SU-DHL-6 (cell line): ENCODE data around the gene TLCD2.
A peak's percentile ranks its signal among the peaks of the same experiment; 100 is the strongest.

ENCODE experiments used
- H2AFZ ChIP-seq: fragments of 200-600 bp; sonication (generic); 2 replicates; pipeline ENCODE4 v1.6.1; 2014; ENCODE audit warnings: low read depth, mild to moderate bottlenecking, moderate library complexity, mixed read lengths, antibody characterized with exemption, low read length; ENCODE audit not compliant: severe bottlenecking
- H3F3A ChIP-seq: fragments of 200-600 bp; shearing (Covaris generic); 2 replicates; pipeline ENCODE4 v1.6.0; 2016; ENCODE audit warnings: antibody characterized with exemption, mild to moderate bottlenecking; ENCODE audit not compliant: insufficient read depth
- H3K27ac ChIP-seq: fragments of 200-600 bp; sonication (generic); 2 replicates; pipeline ENCODE4 v1.5.1; 2016; ENCODE audit warnings: low read depth, mild to moderate bottlenecking, low read length, moderate library complexity, mixed read lengths
- H3K27me3 ChIP-seq: fragments of 200-600 bp; sonication (generic), shearing (Covaris generic); 2 replicates; pipeline ENCODE4 v1.6.0; 2014; ENCODE audit warnings: mild to moderate bottlenecking, low read length
- H3K36me3 ChIP-seq: fragments of 200-600 bp; sonication (generic); 2 replicates; pipeline ENCODE4 v1.6.1; 2014; ENCODE audit warnings: mild to moderate bottlenecking, low read length, mixed read lengths
- H3K4me2 ChIP-seq: fragments of 300-600, 200-600 bp; shearing (Covaris generic), sonication (generic); 2 replicates; pipeline ENCODE4 v1.6.0; 2014; ENCODE audit warnings: low read length, low read depth, mild to moderate bottlenecking; ENCODE audit not compliant: poor library complexity, severe bottlenecking
- H3K4me3 ChIP-seq: fragments of 200-600 bp; sonication (generic); 2 replicates; pipeline ENCODE4 v1.5.1; 2014; ENCODE audit warnings: antibody characterized with exemption, low read length, mild to moderate bottlenecking, mixed read lengths; ENCODE audit not compliant: insufficient read depth, poor library complexity, severe bottlenecking
- H3K79me2 ChIP-seq: fragments of 200-600 bp; sonication (generic); 2 replicates; pipeline ENCODE4 v1.6.1; 2014; ENCODE audit warnings: mild to moderate bottlenecking, low read length, moderate library complexity; ENCODE audit not compliant: insufficient read depth
- H3K9ac ChIP-seq: fragments of 200-600 bp; sonication (generic); 2 replicates; pipeline ENCODE4 v1.7.0; 2014; ENCODE audit warnings: mild to moderate bottlenecking, low read length
- H3K9me2 ChIP-seq: fragments of 200-600 bp; sonication (generic); replicated peaks from 2 replicates; pipeline ENCODE4 v1.6.1; 2014; ENCODE audit warnings: low read length; ENCODE audit not compliant: insufficient read depth
- H3K9me3 ChIP-seq: fragments of 200-600 bp; sonication (generic); 2 replicates; pipeline ENCODE4 v1.6.1; 2014; ENCODE audit warnings: low read length, mixed read lengths; ENCODE audit not compliant: insufficient read depth
- H4K20me1 ChIP-seq: fragments of 200-600 bp; sonication (generic); 2 replicates; pipeline ENCODE4 v1.6.1; 2014; ENCODE audit warnings: low read depth, mild to moderate bottlenecking, antibody characterized with exemption, low read length, moderate library complexity, mixed read lengths
- CTCF ChIP-seq: fragments of 200-600 bp; sonication (generic); IDR thresholded peaks from one replicate; pipeline ENCODE4 v1.5.1; 2017; ENCODE audit warnings: antibody characterized with exemption, mild to moderate bottlenecking, low read length, moderate library complexity; ENCODE audit not compliant: insufficient read depth, poor library complexity, severe bottlenecking
- EZH2phosphoT487 ChIP-seq: fragments of 200-600 bp; sonication (generic), shearing (Covaris generic); conservative IDR thresholded peaks from 2 replicates; pipeline ENCODE4 v1.6.1; 2018; ENCODE audit warnings: mild to moderate bottlenecking, antibody characterized with exemption, low read length, moderate library complexity, mixed read lengths

Gene TLCD2

GRCh38 chr17:1684378-1685189 is 25.6 kb downstream of the TLCD2 start, which contains the start of gene PRPF8:
TSS of gene PRPF8 (minus strand) at chr17:1684867. CDS start at chr17:1684571, 296 bp downstream.
- peaks cover 7% of the 10 kb centered on the region; the same call in 1 of the 2 replicates for H4K20me1 ChIP-seq
- no peaks in the 10 kb centered on the region for H3F3A ChIP-seq
- peak within 1 kb of the TSS; percentile 81 for H3K4me2 ChIP-seq
- no peaks in the 10 kb centered on the region for H3K9me2 ChIP-seq
- H3K9me3 ChIP-seq = no peaks in the 10 kb centered on the region
- H3K9ac ChIP-seq = peak within 1 kb of the TSS; percentile 91
- peak within 1 kb of the TSS; percentile 43 for H3K27ac ChIP-seq
- peaks cover 30% of the 10 kb centered on the region for H3K79me2 ChIP-seq
- TF ChIP-seq CTCF = no peak
- TF ChIP-seq EZH2phosphoT487 = no peak
- H3K4me3 ChIP-seq = peak within 1 kb of the TSS; percentile 90
- peak within 1 kb of the TSS; percentile 71 for H2AFZ ChIP-seq
- no peaks in the 10 kb centered on the region for H3K27me3 ChIP-seq
- peaks cover 19% of the 10 kb centered on the region for H3K36me3 ChIP-seq

GRCh38 chr17:1683459-1683858 is 26.7 kb downstream of the TLCD2 start:
- peaks cover 30% of the 10 kb centered on the region for H3K79me2 ChIP-seq
- no peaks in the 10 kb centered on the region for H3K27me3 ChIP-seq
- H3K9me3 ChIP-seq = no peaks in the 10 kb centered on the region
- H3K36me3 ChIP-seq = peaks cover 25% of the 10 kb centered on the region
- peaks cover 7% of the 10 kb centered on the region; the same call in 1 of the 2 replicates for H4K20me1 ChIP-seq
- H3K4me2 ChIP-seq = peak overlapping the region; percentile 81
- peak overlapping the region; percentile 90 for H3K4me3 ChIP-seq
- H3F3A ChIP-seq = no peaks in the 10 kb centered on the region
- H3K9ac ChIP-seq = peak overlapping the region; percentile 91
- no peaks in the 10 kb centered on the region for H3K9me2 ChIP-seq
- no peak overlapping the region for H2AFZ ChIP-seq
- no peak overlapping the region for H3K27ac ChIP-seq
- TF ChIP-seq EZH2phosphoT487 (no peak), CTCF (no peak)

GRCh38 chr17:1676401-1676800 is 33.8 kb downstream of the TLCD2 start:
- Histone ChIP-seq H3K27ac (no peak overlapping the region), H3K79me2 (no peaks in the 10 kb centered on the region), H2AFZ (no peak overlapping the region), H3K4me2 (no peak overlapping the region), H3K27me3 (no peaks in the 10 kb centered on the region), H3K9me3 (no peaks in the 10 kb centered on the region), H3K9me2 (no peaks in the 10 kb centered on the region), H3F3A (no peaks in the 10 kb centered on the region), H3K9ac (no peak overlapping the region), H3K4me3 (no peak overlapping the region), H4K20me1 (no peaks in the 10 kb centered on the region), H3K36me3 (peaks cover 28% of the 10 kb centered on the region; the same call in 1 of the 2 replicates)
- TF ChIP-seq CTCF (no peak), EZH2phosphoT487 (no peak)
